Measurements from ENCODE around the gene SRRT. TPM values are rescaled to one million over a fixed set of nuclear protein-coding genes. Genes with fewer than 3 reads are reported as not detected.

Gene SRRT
- total and polyA plus RNA-seq, 2 donors (not counting 1 experiment from before 2014, with no cell fraction given), result 198 to 209 TPM

DNA sequence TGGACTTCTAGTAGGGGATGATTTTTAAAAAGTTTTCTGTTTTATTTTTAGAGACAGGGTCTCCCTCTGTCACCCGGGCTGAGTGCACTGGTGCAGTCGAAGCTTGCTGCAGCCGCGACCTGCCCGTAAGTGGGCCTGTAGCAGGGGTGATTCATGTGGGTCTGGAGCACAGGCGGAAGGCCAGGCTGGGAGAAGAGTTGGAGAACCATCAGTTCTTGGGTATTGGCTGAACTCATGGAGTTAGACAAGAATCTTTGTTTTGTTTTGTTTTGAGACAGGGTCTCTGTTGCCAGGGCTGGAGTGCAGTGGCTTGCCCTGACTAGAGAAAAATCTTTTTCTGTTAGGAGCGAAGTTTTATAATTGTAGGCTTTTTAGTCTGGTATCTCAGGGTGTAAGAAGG, 5.7 kb downstream of the SRRT start:
- DNase-seq (no peak), ATAC-seq (ENCODE audit: low read depth) (no peak)
- peaks cover 37% of the 10 kb centered on the region for H3K4me1 Mint-ChIP-seq
- ChIA-PET CTCF (no interaction called here), POLR2A (interaction anchor here (0.6 kb wide), 1 partner anchor 196 kb away, joined by 5 read pairs; no protein-coding TSS in a partner anchor)
- no peaks in the 10 kb centered on the region for H3K27me3 Mint-ChIP-seq
- peaks cover 0 to 80% of the 10 kb centered on the region in 2 experiments for H3K36me3 ChIP-seq (replicated peaks in 1 of 2; ENCODE audit: control extremely low read depth in 1 of 2, control insufficient read depth in 1 of 2, extremely low read depth in 1 of 2, insufficient read depth in 2 of 2, low read length in 1 of 2)
- no peaks in the 10 kb centered on the region for H3K9me3 Mint-ChIP-seq (ENCODE audit: insufficient read depth)
- H3K9ac ChIP-seq (ENCODE audit: low read length), result no peak overlapping the region
- no peak overlapping the region for H3K4me3 ChIP-seq (ENCODE audit: control extremely low read depth in 1 of 5, extremely low read depth in 1 of 5, insufficient read depth in 1 of 5, low read depth in 2 of 5, low read length in 4 of 5)
- peaks cover 15 to 18% of the 10 kb centered on the region in 2 donors for H3K4me1 ChIP-seq (ENCODE audit: control insufficient read depth in 2 of 2, insufficient read depth in 2 of 2, low read length in 2 of 2)
- intact Hi-C loops (cut with micrococcal nuclease), result no loop called here
- no peak overlapping the region for H3K4me2 ChIP-seq (replicated peaks; ENCODE audit: low read depth, low read length, poor library complexity, severe bottlenecking)
- peaks cover 65% of the 10 kb centered on the region for H3K79me2 ChIP-seq (ENCODE audit: control insufficient read depth, insufficient read depth, low read length)
- H3K27me3 ChIP-seq (replicated peaks in 1 of 4; ENCODE audit: control extremely low read depth in 1 of 4, control insufficient read depth in 3 of 4, insufficient read depth in 4 of 4, low read length in 3 of 4), result no peaks in the 10 kb centered on the region
- H3K27ac ChIP-seq (ENCODE audit: low read length in 2 of 2), result no peak overlapping the region
- H3K27ac Mint-ChIP-seq, result no peak overlapping the region
- TF ChIP-seq EZH2 (IDR thresholded peaks at IDR 0.05; ENCODE audit: borderline replicate concordance, insufficient read depth, low read depth, low read length, poor library complexity, severe bottlenecking), result no peak
- TF ChIP-seq, protein P1, sequence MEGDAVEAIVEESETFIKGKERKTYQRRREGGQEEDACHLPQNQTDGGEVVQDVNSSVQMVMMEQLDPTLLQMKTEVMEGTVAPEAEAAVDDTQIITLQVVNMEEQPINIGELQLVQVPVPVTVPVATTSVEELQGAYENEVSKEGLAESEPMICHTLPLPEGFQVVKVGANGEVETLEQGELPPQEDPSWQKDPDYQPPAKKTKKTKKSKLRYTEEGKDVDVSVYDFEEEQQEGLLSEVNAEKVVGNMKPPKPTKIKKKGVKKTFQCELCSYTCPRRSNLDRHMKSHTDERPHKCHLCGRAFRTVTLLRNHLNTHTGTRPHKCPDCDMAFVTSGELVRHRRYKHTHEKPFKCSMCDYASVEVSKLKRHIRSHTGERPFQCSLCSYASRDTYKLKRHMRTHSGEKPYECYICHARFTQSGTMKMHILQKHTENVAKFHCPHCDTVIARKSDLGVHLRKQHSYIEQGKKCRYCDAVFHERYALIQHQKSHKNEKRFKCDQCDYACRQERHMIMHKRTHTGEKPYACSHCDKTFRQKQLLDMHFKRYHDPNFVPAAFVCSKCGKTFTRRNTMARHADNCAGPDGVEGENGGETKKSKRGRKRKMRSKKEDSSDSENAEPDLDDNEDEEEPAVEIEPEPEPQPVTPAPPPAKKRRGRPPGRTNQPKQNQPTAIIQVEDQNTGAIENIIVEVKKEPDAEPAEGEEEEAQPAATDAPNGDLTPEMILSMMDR (IDR thresholded peaks at IDR 0.05), result no peak
- peaks cover 80% of the 10 kb centered on the region for H4K20me1 ChIP-seq (ENCODE audit: control insufficient read depth, insufficient read depth, low read length, poor library complexity, severe bottlenecking)
- no peaks in the 10 kb centered on the region for H3K9me3 ChIP-seq (ENCODE audit: control extremely low read depth in 1 of 3, control insufficient read depth in 2 of 3, insufficient read depth in 1 of 3, low read length in 2 of 3)
- WGBS (ENCODE audit: insufficient coverage), result 96% methylated on average over 6 of the region's 7 CpGs
- no peak overlapping the region for H3K4me3 Mint-ChIP-seq
- H2AFZ ChIP-seq (ENCODE audit: insufficient read depth, low read depth, low read length, poor library complexity, severe bottlenecking), result no peak overlapping the region

DNA sequence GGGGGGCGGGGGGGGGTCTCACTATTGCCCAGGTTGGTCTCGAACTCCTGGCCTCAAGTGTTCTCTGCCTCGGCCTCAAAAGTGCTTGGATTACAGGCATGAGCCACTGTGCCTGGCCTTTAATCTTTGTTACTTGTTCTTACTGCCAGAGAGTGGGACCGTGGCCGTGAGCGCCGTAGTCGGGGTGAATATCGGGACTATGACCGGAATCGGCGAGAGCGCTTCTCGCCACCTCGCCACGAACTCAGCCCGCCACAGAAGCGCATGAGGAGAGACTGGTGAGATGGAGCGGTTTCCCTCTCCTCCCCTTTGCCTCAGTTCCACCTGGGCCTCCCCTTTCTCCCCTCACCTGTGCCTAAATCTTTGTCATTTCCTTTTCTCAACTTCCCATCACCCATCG, 6.2 kb downstream of the SRRT start:
- no peak overlapping the region for H3K27ac ChIP-seq (ENCODE audit: low read length in 2 of 2)
- 98% methylated on average over 11 of the region's 20 CpGs for WGBS (ENCODE audit: insufficient coverage)
- no peaks in the 10 kb centered on the region for H3K9me3 ChIP-seq (ENCODE audit: control extremely low read depth in 1 of 3, control insufficient read depth in 2 of 3, insufficient read depth in 1 of 3, low read length in 2 of 3)
- ATAC-seq (ENCODE audit: low read depth), result no peak
- peaks cover 0 to 85% of the 10 kb centered on the region in 2 experiments for H3K36me3 ChIP-seq (replicated peaks in 1 of 2; ENCODE audit: control extremely low read depth in 1 of 2, control insufficient read depth in 1 of 2, extremely low read depth in 1 of 2, insufficient read depth in 2 of 2, low read length in 1 of 2)
- no peak overlapping the region for H3K4me2 ChIP-seq (replicated peaks; ENCODE audit: low read depth, low read length, poor library complexity, severe bottlenecking)
- H4K20me1 ChIP-seq (ENCODE audit: control insufficient read depth, insufficient read depth, low read length, poor library complexity, severe bottlenecking), result peaks cover 76% of the 10 kb centered on the region
- Mint-ChIP-seq H3K27ac (no peak overlapping the region), H3K4me3 (no peak overlapping the region), H3K27me3 (no peaks in the 10 kb centered on the region), H3K9me3 (ENCODE audit: insufficient read depth) (no peaks in the 10 kb centered on the region), H3K4me1 (peaks cover 38% of the 10 kb centered on the region)
- CTCF ChIA-PET, result interaction anchor here (0.6 kb wide), 1 partner anchor 214 kb away, joined by 3 read pairs; no protein-coding TSS in a partner anchor
- POLR2A ChIA-PET, result interaction anchor here (0.6 kb wide), 1 partner anchor 195 kb away, joined by 5 read pairs; no protein-coding TSS in a partner anchor
- no peak for TF ChIP-seq EZH2 (IDR thresholded peaks at IDR 0.05; ENCODE audit: borderline replicate concordance, insufficient read depth, low read depth, low read length, poor library complexity, severe bottlenecking)
- peaks cover 60% of the 10 kb centered on the region for H3K79me2 ChIP-seq (ENCODE audit: control insufficient read depth, insufficient read depth, low read length)
- intact Hi-C loops (cut with micrococcal nuclease), result no loop called here
- no peak for DNase-seq
- H2AFZ ChIP-seq (ENCODE audit: insufficient read depth, low read depth, low read length, poor library complexity, severe bottlenecking), result no peak overlapping the region
- no peaks in the 10 kb centered on the region for H3K27me3 ChIP-seq (replicated peaks in 1 of 4; ENCODE audit: control extremely low read depth in 1 of 4, control insufficient read depth in 3 of 4, insufficient read depth in 4 of 4, low read length in 3 of 4)
- peaks cover 10 to 17% of the 10 kb centered on the region in 2 donors for H3K4me1 ChIP-seq (ENCODE audit: control insufficient read depth in 2 of 2, insufficient read depth in 2 of 2, low read length in 2 of 2)
- no peak overlapping the region for H3K9ac ChIP-seq (ENCODE audit: low read length)
- no peak overlapping the region for H3K4me3 ChIP-seq (ENCODE audit: control extremely low read depth in 1 of 5, extremely low read depth in 1 of 5, insufficient read depth in 1 of 5, low read depth in 2 of 5, low read length in 4 of 5)
